SKM-1 treated with dmso at 0.1 percent for 144 hours (cell line): ENCODE data around the gene BAIAP3.
A peak's percentile ranks its signal among the peaks of the same experiment; 100 is the strongest.

Source experiments
- DNase-seq: peaks from one replicate; lab custom pipeline; 2025; ENCODE audit not compliant: unreplicated experiment; lab: John Stamatoyannopoulos, UW

BAIAP3 gene

DNA sequence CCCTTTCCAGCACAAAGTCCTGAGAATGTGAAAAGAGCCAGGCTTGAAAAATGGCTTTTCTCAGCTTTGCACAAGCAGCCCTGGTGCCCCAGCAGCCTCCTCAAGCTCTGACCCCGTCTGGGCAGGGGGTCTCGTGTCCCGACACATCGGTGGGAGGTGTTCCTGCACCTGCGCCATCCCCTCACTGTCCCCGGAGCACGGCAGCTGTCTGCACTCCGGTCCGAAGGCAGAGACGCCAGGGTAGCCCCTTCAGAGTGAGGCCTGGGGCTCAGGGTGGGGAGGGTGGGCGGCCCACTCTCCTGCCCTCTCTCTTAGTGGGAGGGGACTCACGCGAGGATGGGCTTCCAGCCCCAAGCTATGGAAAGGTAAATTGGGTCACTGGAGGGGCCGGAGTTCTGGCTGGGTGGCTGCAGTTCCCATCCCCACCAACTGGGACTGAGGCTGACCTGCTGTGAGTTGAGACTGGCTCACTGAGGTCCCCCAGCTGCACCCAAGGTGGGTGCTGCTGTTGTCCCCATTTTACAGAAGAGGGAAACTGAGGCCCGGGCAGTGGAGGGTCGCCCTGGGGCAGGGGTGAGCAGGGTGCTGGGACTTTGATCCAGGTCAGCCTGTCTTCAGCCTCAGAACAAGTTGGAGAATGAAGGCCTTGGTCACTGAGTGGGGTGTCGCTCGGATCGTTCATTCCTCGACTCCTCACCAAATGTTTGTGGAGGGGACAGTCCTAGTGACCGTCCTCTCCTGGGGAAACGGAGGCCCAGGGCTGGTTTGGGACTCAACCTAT, 2.3 kb upstream of the BAIAP3 start:
- DNase-seq = no peak

DNA sequence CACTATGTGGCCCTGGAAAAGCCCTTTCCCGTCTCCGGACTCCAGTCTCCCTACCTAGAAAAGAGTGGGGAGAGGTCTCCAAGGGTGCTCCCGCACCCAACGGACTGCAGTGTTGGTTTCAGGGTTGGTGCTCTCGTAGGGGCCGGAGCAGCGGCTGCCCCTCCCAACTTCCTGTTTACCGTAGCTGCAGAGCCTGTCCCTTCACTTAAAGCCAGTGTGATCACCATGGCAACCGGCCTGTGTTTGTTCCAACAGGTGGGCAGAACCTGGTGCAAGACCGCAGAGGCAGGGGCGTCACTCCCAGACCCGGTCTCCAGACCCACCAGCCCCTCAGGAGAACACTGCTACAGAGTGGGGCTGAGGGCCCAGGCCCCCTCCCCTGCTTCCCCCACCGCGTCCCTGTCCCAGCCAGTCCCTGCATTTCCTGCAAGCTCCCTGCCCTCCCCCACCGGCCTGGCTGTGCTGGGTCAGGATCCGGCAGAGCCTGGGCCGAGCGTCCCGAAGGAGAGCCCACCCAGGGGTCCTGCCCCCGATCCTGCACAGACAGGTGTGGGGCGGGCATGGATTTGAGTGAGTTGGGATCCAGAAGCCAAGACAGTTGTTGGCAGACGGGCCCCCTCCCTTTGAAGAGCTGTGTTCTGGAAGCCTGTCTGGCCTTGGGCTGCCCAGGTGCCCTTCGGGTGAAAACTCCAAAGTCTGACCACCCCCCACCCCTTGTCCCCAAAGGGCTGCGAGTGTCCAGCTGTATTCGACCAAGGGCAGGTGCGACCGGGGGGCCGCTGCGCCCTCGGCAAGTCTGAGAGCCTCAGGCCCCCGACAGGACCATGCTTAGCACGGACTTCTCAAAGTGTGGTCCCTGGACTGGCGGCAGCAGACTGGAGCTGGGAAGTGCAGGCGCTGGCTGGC, 1.5 kb upstream of the BAIAP3 start:
- no peak for DNase-seq

DNA sequence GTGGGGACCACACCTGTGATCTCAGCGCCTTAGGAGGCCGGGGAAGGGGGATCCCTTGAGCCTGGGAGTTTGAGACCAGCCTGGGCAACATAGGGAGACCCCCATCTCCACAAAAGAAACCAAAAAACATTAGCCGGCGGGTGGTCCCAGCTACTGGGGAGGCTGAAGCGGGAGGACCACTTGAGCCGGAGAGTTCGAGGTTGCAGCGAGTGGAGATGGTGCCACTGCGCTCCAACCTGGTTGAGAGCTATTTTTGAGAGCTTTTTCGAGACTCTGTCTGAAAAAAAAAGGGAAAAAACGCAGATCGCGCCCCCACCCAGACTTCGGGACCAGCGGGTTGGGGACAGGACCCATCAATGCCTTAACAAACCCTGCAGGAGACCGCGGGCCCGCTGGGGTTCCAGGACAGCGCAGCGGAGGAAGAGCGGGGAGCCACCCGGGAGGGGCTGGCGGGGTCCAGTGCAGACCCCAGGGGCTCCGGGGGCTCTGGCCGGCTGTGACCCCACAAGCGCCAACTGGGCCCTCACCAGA, 762 bp upstream of the BAIAP3 start:
- no peak for DNase-seq

DNA sequence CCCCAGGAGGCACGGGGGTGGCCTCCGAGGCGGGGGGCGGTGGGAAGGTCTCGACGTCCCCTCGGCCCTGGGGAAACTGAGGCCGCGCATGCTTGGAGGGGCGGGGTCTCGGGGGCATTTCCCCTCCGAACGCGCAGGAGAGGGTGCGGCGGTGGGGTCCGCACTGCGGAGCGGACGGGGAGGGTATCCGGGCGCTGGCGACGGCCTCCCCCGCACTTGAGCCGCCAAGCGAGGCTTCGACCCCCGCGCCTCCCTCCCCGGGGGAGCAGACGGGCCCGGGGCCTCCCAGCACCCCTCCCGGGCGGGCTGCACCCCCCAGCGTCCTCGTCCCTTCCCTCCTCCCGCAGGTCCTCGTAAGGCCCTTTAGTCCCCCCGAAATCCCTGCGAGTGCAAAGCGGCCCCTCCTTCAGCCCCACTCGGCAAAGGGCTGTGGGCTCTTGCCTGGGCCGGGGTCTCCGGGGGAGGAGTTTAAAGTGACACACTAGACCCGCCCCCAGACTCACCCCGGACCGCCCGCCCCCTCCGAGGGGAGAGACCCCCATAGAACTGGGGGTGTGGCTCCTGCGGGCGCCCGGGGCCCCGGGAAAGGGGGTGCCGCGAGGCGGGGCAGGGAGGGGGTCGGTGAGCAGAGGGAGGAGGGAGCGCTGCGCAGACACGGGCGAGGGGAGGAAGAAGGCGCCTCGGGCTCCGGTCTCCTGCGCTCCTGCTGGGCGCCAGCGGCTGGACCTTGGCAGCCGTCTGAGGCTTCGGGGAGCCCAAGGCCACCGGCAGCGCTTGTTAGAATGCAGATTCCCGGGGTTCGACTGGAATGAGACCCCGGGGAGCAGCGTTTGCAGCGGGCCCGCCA, 632 bp downstream of the BAIAP3 start:
- DNase-seq = no peak

DNA sequence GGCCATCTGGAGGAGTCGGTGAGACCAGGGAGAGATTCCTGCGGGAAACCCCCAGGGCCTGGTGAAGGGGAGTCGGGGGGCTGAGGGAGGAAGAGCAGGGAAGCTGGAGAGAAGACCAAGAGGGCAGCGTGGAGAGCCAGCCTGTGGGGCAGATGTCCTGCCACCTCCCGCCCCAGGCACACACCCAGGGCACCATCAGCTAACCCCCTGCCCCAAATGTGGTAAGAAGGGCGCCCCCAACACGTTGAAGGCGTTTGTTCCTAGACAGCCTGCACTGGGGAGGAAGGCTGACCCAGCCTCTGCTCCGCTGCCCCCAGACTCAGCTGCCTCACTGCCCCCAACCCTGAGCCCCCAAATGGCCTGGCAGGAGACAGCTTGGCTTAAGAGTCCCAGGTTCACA, 1.3 kb downstream of the BAIAP3 start:
- DNase-seq = no peak

DNA sequence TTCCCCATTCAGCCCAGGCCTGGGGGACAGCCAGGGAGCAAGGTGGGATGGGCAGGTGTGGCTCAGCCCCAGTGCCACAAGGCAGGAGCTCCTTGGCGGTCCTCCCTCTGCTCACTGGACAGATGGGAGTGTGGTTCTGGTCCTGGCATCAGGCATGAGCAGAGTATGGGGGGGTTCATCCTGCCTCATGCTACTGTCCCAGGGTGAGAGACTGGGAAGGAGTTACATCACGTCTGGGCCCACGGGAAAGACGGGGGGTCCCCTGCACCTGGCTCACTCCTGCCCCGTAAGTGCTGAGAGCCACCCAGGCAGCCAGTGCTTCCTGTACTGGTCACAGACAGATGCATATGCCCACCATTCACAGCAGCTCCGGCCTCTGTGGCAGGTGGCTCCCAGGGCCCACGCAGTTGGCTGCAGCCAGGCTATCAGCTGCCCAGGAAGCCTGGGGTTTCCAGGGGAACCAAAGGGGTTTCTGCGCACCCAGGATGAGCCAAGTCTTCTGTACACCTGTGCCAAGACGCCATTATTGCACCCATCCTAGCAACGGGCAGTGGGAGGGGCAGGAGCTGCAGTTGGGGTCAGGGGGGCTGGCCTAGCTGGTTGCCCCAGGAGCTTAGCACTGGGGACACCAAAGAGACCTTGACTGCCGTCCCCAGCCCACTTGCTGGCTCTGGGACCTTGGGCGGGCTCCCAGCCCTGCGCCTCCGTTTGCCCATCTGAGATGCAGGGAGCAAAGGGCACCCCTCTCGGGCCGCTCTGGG, 1.9 kb downstream of the BAIAP3 start:
- DNase-seq = no peak

DNA sequence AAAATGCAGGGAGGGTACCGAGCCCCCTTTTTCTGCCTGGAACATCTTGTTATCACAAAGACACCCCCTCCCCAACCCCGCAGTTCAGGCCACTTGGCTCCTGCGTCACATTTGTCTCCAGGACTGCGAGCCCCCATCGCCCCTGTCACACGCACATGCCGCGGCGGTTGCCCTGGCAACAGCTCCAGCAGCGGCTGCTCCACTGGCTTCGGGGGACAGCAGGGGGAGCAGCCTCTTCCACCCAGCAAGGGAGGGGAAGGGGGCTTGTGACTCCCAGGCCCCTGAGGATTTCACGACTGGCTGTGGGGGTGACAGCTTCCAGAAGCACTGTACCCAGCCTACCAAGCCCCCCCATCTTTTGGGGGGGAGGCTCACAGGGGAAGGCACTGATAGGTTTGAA, 2.6 kb downstream of the BAIAP3 start:
- DNase-seq = no peak

DNA sequence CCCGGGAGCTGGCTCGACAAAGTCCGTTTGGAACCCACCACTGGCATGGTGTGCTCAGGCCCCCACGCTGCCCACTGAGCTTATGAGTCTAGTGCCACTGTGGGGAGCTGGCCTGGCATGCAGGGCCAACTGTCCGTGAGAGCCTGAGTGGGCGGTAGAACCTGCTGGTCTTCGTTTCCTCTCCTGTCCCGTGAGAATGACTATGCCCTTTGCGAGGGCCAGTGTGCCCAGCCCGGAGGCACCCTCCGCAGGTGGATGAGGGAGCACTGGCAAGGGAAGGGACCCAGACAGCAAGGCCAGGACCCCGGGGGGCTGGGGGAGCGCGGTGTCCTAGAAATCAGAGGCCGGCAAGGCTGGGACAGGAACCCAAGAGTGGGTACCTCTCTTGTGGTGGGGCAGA, 3.2 kb downstream of the BAIAP3 start:
- no peak for DNase-seq

DNA sequence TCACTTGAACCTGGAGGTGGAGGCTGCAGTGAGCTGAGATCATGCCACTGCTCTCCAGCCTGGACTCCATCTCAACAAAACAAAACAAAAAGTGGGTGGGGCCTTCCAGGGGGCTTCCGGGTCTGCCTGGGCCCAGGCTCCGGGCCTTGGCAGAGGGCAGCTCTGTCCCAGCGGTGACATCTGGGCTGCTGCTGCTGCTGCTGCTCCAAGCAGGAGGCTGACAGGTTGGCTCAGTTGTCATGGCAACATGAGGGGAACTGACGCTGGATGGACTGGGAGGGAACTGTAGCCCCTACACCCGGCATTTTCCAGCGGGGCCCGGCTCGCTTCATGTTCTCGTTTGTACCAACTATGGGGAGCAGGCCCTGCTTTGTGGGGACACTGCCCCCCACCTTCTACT, 4.0 kb downstream of the BAIAP3 start:
- DNase-seq = no peak

DNA sequence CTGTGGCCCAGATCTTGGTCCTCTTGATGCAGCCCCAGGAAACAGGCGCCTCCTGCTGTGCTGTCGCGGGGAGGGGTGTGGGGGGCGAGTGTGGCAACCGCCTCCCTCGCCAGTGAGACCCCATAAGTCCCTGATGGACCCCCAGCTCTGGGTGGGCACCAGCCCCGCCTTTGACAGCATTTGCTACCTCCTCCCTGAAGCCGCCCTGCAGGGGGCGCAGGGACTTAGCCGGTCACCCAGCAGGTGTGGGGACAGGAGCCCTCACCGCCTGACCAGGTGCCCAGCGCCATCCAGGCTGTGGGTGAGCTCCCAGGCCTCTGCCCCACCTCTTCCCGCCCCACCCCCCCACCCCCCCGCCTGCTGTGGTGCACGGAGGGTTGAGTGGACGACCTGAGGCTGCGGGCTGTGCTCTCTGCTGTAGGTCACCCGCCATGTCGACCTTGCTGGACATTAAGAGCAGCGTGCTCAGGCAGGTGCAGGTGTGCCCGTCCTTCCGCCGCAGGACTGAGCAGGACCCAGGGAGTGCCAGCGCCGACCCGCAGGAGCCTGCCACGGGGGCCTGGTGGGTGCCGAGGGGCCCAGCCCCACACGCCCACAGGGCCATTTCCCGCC, 4.8 kb downstream of the BAIAP3 start:
- DNase-seq = no peak

DNA sequence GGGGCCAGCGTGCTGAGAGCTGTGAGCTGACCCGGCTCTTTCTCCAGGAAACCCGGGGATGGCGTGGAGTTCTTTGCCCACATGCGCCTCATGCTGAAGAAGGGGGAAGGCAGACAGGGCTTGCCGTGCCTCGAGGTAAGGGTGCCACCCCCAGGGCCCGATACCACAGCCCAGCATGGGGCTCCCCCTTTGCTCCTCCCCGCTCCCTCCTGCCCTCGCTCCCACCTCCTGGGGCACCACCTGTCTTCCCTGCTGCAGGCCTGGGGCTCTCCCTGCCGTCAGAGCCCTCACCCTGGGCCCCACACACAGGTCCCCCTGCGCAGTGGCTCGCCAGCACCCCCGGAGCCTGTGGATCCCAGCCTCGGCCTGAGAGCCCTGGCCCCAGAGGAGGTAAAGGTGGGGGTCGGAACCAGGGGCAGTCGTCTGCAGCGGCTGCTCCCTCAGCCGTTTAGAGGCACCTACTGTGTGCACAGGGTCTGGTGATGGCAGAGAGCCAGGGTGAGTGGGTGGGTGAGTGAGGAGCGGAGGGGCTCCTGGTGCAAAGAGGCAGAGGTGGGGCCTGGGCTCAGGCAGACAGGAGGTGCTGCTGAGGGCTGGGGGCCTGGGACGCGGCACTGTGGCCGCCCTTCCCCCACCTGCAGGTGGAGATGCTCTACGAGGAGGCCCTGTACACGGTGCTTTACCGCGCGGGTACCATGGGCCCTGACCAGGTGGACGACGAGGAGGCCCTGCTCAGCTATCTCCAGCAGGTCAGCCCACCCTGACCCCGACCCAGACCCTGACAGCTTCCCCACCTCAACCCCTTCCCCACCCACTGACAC, 5.6 kb downstream of the BAIAP3 start:
- no peak for DNase-seq

DNA sequence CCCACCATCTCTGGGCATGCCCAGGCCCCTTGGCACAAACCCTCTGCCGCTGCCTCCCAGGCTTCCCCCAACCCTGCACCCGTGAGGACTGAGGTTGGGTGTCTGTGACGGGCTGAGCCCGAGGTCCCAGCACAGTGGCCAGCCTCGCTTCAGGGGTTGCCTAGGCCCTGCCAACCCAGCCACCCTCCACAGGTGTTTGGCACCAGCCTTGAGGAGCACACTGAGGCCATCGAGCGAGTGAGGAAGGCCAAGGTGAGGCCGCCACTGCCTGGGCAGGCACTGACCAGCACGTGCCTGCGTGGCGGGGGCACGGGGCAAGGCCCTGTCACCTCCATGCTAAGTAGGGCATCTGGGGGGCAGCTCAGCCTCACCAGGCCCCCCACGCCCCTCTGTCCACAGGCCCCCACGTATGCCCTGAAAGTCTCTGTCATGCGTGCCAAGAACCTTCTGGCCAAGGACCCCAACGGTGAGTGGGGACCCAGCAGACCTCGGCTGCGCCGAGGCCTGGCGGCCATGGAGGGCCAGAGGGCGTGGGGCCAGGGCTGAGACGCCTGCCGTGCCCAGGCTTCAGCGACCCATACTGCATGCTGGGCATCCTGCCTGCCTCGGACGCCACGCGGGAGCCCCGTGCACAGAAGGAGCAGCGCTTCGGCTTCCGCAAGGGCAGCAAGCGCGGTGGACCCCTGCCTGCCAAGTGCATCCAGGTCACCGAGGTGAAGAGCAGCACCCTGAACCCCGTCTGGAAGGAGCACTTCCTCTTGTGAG, 7.5 kb downstream of the BAIAP3 start:
- DNase-seq = no peak

DNA sequence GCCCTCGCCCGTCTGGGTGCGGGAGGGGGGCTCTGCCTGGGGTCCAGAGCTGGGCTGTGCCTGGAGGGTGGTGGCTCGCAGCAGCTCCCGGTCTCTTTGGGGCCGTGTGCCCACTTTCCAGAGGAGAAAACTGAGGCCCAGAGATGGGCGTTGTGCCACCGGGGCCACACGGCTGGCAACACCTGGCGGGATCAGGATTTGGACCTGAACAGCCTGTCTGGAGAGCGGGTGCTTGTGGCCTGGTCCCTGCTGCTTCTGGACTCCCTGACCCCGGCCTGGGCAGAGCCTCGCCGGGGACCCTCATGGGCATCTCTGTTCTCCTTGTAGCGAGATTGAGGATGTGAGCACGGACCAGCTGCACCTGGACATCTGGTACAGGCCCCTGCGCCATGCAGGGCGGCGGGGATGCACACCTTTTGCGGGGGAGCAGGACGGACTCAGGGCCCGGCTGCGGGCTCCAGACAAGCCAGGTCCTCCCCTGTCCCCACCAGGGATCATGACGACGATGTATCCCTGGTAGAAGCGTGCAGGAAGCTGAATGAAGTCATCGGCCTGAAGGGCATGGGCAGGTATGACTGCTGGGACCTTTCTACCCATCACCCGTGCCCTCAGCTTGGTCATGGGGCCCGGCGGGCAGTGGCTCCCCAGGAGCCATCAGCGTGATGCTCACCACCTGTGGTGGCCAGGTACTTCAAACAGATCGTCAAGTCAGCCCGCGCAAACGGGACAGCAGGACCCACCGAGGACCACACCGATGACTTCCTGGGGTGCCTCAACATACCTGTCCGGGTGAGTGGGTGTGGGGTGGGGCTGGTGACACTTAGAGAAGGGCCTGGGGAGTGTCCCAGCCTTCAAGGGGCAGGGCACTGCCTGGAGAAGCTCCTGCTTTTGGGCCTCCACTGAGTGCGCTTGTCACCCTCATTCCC, 8.3 kb downstream of the BAIAP3 start:
- no peak for DNase-seq

DNA sequence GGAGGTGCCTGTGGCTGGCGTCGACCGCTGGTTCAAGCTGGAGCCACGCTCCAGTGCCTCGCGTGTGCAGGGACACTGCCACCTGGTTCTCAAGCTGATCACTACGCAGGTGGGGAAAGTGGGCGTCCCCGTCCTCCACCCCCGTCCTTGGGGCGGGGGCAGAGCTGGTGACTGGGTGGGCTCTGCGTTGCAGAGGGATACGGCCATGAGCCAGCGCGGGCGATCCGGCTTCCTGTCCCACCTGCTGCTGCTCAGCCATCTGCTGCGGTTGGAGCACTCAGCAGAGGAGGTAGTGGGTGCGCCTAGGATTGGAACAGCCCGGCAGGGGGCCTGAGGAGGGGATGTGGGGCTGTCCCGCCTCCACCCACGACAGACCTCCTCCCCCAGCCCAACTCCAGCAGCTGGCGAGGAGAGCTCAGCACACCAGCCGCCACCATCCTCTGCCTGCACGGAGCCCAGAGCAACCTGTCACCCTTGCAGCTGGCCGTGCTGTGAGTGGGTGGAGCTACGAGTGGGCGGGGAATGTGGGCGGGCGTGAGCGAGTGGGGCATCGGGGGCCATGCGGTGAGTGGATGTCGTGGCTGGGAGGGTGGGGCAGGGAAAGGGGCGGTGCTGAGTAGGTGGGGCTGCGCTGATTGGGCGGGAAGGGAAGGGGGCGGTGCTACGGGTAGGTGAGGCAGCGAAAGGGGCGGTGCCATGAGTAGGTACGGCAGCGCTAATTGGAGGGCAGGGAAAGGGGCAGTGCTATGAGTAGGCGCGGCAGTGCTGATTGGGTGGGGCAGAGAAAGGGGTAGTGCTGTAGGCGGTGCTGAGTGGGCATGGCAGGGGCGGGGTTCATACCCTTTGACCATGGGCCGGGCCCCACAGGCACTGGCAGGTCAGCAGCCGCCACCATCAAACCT, 9.3 kb downstream of the BAIAP3 start:
- peak; percentile 99 for DNase-seq

DNA sequence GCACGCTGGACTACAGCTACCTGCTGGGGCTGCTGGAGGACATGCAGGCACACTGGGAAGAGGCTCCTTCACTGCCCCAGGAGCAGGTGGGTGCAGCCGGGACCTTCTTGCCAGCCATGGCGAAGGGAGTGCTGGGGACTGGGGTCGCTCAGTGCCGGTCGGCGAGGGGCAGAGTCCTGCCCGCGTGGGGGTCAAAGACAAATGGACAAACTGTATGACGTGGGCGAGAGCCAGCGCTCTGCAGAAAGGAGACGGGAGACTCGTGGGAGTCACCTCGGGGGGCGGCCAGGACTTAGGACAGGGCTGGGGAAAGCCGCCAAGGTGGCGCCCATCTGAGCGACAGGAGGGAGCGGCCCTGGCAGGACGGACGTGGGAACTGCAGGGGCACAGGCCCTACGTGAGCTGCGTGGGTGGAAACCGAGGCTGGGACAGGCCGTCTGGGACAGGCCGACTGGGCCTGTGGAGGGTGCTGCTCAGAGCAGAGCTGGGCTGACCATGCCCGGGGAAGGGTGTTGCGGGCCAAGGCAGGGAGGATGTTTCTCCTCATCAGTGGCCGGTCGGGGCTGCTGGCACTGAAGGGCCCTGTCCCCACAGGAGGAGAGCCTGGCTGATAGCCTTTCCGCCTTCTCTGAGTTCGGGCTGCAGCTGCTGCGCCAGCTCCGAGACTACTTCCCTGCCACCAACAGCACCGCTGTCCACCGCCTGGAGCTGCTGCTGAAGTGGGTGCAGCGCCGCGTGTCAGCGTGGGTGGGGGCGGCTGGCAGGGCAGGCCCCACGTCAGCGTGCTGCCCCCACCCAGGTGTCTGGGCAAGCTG, 10.2 kb downstream of the BAIAP3 start:
- DNase-seq = no peak
